COLO829 (cell line): ENCODE measurements around the gene HIKESHI.
"Not testable (repeated sequence)": the region's sequence is repeated elsewhere in the genome, so short reads cannot be mapped to it uniquely, and the experiment has no call there.

ENCODE experiments used
- DNase-seq: peaks from one replicate; pipeline ENCODE4 v3.0.0; 2012; ENCODE audit warnings: low spot score

Gene HIKESHI, protein sequence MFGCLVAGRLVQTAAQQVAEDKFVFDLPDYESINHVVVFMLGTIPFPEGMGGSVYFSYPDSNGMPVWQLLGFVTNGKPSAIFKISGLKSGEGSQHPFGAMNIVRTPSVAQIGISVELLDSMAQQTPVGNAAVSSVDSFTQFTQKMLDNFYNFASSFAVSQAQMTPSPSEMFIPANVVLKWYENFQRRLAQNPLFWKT

GRCh38 chr11:86302092-86302793, at the start of gene HIKESHI:
Gene HIKESHI, plus strand, starts transcription at chr11:86302240. Its CDS starts 209 bp downstream, at chr11:86302449.
- peak; percentile 92 for DNase-seq

DNA sequence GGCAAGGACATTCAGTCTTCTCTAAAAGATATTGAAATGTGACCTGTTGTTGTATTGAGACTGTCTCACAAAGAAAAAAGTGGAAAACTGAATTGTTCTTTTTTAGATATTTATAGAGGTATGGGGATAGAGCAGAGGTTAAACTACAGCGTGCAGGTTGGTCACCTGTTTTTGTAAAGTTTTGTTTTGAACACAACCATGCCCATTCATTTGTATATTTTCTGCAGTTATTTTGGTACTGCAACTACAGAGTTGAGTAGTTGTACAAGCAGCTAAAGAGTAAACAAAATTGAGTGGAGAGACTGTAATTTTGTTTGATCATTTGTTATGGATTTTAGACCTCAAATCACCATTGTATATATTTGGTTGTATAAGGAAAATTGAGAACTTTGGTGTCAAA, 46.1 kb upstream of the HIKESHI start:
- no peak for DNase-seq

DNA sequence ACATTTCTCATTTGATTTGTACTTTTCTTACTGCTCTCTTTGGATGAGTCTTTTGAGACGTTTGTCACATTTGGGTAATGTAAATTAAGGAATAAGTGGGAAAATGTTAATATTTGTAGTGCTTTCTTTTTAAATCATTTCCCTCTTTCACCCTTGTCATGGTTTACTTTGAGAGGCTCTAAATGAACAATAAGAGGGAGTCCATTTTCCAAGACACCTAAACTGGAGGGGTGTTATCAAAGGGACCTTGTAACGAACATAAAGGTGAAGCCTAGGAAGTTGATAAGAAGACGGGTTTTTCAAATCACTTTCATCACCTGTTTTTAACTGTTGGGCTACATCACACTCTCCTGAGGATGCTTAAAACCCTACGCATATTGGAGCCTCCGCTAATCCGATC, 45.4 kb upstream of the HIKESHI start:
- no peak for DNase-seq

- DNase-seq, result no peak
Observed at GRCh38 chr11:86257446-86257845, 44.6 kb upstream of the HIKESHI start.

DNA sequence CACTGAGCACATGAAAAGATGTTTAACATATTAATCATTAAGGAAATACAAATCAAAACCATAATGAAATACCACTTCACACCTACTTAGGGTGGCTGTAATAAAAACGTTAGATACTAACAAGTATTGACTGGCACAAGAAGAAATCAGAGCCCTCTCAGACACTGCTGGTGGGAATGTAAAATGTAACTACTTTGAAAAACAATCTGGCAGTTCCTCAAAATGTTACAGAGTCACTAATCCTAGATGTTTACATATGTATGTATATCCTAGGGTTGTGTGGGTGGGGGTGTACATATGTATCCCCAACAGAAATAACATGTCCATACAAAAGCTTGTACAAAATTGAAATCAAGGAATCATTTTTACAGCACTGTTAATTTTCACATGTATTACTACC, 42.3 kb upstream of the HIKESHI start:
- DNase-seq, result no peak

GRCh38 chr11:86261328-86261727, 40.7 kb upstream of the HIKESHI start:
- no peak for DNase-seq

DNA sequence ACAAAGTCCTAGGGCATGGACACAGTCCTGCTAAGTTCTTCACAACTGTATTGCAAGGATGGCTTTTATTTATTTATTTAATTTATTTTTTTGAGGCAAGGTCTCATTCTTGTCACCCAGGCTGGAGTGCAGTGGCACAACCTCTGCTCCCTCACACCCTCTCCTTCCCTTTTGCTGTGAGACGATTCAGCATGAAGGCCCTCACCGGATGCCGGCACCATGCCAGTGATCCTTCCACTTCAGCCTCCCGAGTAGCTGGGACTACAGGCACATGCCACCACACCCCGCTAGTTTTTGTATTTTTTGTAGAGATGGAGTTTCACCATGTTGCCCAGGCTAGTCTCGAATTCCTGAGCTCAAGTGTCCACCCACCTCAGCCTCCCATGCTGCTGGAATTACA, 39.7 kb upstream of the HIKESHI start:
- DNase-seq, result no peak

DNA sequence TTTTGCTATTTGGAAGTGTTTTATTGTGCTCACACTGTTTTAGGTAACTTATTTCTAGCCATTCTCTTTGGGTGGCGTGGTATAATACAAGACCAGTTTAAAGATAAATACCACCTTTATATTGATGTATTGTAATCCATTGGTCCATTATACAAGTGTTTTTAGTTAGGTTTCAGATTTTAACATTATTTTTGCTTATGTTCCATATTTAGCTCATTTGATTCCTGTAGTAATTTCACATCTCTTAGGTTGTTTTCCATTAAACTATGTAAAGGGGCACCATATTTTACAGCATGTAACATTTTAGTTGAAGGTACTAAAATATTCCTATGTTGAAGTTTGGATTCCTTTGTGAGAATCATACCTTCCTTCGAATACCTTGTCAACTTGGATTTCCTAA, 37.4 kb upstream of the HIKESHI start:
- DNase-seq, result no peak

- no peak for DNase-seq
Observed at GRCh38 chr11:86265194-86265593, 36.8 kb upstream of the HIKESHI start.

- DNase-seq, result no peak
Observed at GRCh38 chr11:86269645-86270044, 32.4 kb upstream of the HIKESHI start.

GRCh38 chr11:86274503-86274902, 27.5 kb upstream of the HIKESHI start:
- no peak for DNase-seq

- DNase-seq, result no peak
Observed at GRCh38 chr11:86274999-86275398, 27.0 kb upstream of the HIKESHI start.

DNA sequence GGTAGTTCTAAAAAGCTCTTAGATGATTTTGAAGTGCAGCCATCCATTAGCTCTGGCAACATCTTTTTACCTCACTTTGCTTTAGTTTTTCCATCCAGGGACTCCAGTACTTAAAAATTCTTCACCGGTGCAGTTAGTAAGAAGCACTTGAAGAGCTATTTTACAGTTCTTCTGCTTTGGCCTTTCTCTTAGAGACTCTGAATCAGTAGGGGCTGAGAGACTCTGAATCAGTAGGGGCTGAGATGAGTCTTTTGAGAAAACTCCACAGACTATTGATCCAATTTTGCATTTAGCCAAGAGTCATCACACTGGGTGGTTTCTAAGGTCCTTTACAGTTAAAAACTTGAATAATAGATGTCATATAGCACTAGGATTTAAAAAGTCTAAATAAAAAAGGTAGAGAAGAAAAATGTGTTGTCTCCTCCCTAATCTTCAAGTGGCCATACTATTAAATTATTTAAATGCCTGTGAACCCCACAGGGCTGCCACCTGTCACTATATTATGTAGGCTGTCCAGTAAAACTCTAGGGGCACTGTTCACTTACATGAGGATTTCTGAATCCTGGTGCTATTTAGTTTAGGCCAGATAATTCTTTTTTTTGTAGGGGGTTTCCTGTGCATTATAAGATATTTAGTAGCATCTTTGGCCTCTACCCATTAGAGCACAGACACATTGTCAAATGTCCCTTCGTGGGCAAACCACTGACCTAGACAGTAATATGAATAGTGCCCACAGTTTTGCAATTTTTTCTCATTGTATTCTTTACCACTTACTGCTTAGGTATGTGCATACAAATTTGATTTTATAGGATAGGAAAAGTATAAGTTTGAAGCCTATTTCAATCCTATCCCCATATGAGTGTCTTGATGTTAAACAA, 26.3 kb upstream of the HIKESHI start:
- DNase-seq, result no peak

GRCh38 chr11:86277741-86278140, 24.3 kb upstream of the HIKESHI start:
- no peak for DNase-seq

GRCh38 chr11:86278226-86278625, 23.8 kb upstream of the HIKESHI start:
- DNase-seq, result no peak

- DNase-seq, result no peak
Observed at GRCh38 chr11:86279747-86280146, 22.3 kb upstream of the HIKESHI start.

GRCh38 chr11:86287468-86287796, 14.6 kb upstream of the HIKESHI start:
- DNase-seq, result no peak

GRCh38 chr11:86288776-86289507, 13.1 kb upstream of the HIKESHI start:
- no peak for DNase-seq

GRCh38 chr11:86289508-86290280, 12.3 kb upstream of the HIKESHI start:
- DNase-seq, result not testable (repeated sequence)

DNA sequence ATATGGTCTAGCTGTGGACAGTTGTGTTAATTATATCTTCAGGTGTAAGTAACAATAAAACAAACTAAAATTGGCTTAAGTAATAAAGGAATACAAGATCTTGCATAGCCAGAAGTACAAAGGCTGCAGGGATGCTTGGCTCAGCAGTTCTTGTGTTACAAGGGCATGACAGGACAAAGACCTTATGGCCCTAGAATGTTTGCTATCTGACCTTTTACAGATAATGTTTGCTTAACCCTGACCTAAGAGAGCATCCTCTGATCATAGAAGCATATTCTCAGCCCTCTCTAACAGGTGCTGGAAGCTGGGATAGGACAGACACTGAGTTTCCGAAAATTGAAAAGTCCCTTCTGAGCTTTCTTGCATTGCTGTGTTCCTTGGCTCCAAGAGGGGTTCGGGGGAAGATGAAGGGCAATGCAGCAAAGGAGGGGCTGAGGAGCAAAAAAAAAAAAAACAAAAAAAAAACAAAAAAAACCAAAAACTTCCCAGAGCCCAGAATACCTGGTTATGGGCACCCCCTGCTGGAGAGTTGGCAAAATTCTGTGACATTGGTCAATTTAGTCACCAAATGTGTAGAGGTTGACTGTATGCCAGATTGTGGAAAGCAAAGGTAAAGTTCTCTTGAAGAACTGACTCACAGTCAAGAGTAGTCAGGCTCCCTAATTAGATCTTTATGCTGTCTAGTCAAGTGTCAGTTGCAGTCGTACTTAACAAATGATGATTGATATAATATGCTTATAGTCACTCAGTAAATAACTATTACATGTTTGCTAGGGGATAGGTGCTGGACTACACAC, 10.4 kb upstream of the HIKESHI start:
- peak; percentile 53 for DNase-seq
